Activated B cell treated with CpG ODN at 0.5 μM for 24 hours (primary cell): ENCODE data around the gene USH2A. TPM values are rescaled to one million over a fixed set of nuclear protein-coding genes. Genes with fewer than 3 reads are reported as not detected.

ENCODE experiments used
- ATAC-seq: fragments of 200-7000 bp; cut with Tn5 transposase; one replicate; pipeline ENCODE4 v1.10.0; 2021; ENCODE audit warnings: low read depth, mild to moderate bottlenecking, moderate library complexity
- CTCF ChIA-PET: fragments of 350-600 bp; sonication (Branson Sonifier 250); formaldehyde crosslinking; loops from one replicate; lab custom pipeline; 2021; ENCODE audit warnings: antibody characterized with exemption; lab: Charles Lee
- POLR2A ChIA-PET: fragments of 350-600 bp; sonication (Branson Sonifier 250); formaldehyde crosslinking; loops from one replicate; lab custom pipeline; 2021; ENCODE audit warnings: antibody characterized with exemption; lab: Charles Lee
- DNase-seq: peaks from one replicate; pipeline ENCODE4 v3.0.0; 2022
- H3K27ac Mint-ChIP-seq: one replicate; pipeline ENCODE4 v1.8.0; 2020; ENCODE audit warnings: mixed read lengths
- H3K27me3 Mint-ChIP-seq: one replicate; pipeline ENCODE4 v1.8.0; 2021; ENCODE audit warnings: mixed read lengths
- H3K36me3 Mint-ChIP-seq: one replicate; pipeline ENCODE4 v1.8.0; 2021; ENCODE audit warnings: low read depth, mixed read lengths
- H3K4me1 Mint-ChIP-seq: one replicate; pipeline ENCODE4 v1.8.0; 2021; ENCODE audit warnings: mixed read lengths
- H3K4me3 Mint-ChIP-seq: one replicate; pipeline ENCODE4 v1.8.0; 2020; ENCODE audit warnings: mild to moderate bottlenecking, mixed read lengths
- H3K9me3 Mint-ChIP-seq: one replicate; pipeline ENCODE4 v1.8.0; 2020; ENCODE audit warnings: mixed read lengths
- CTCF ChIP-seq: fragments of 200-600 bp; IDR thresholded peaks from one replicate; pipeline ENCODE4 v1.8.0; 2022; ENCODE audit warnings: antibody characterized with exemption, mild to moderate bottlenecking
- intact Hi-C: fragments of 100-400 bp; cut with micrococcal nuclease; formaldehyde crosslinking; loops from one replicate; pipeline ENCODE4 v1.15.1; 2024
- total RNA-seq: library from RNA; stranded (reverse); gene quantifications from 2 replicates; pipeline ENCODE4 v1.2.3, GENCODE V29; 2022

Gene USH2A
- total RNA-seq, 1 donor from 2014 or later, result not detected

DNA sequence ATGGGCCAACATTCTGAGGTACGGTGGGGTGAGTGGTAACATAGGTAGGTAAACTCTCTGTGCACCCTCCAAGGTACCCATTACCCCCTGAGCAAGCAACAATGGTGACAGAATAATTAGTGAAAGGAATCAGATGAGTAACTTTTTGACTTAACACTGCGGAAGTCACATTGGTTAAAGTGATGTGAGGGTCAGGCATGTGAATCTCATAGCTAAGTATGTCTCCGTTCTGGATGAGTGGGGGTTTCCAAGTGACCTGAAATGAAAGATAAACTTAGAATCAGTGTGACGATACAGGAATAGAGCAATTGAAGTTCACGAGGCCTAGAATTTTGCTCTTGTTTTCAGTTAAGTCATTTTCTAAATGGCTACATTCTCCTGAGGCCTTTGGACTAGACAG, 544.4 kb downstream of the USH2A start:
- ChIA-PET CTCF (no interaction called here), POLR2A (no interaction called here)
- H3K4me1 Mint-ChIP-seq, result no peaks in the 10 kb centered on the region
- DNase-seq (no peak), ATAC-seq (no peak)
- no peak overlapping the region for H3K4me3 Mint-ChIP-seq
- intact Hi-C loops, result no loop called here
- H3K27me3 Mint-ChIP-seq, result no peaks in the 10 kb centered on the region
- TF ChIP-seq CTCF, result no peak
- H3K9me3 Mint-ChIP-seq, result no peaks in the 10 kb centered on the region
- H3K36me3 Mint-ChIP-seq, result no peaks in the 10 kb centered on the region
- no peak overlapping the region for H3K27ac Mint-ChIP-seq

GRCh38 chr1:215878128-215878527, 545.1 kb downstream of the USH2A start:
- Mint-ChIP-seq H3K27me3 (no peaks in the 10 kb centered on the region), H3K9me3 (no peaks in the 10 kb centered on the region), H3K27ac (no peak overlapping the region), H3K36me3 (no peaks in the 10 kb centered on the region), H3K4me3 (no peak overlapping the region), H3K4me1 (no peaks in the 10 kb centered on the region)
- ATAC-seq (no peak), DNase-seq (no peak)
- intact Hi-C loops, result no loop called here
- no peak for TF ChIP-seq CTCF
- CTCF ChIA-PET, result no interaction called here
- POLR2A ChIA-PET, result no interaction called here

DNA sequence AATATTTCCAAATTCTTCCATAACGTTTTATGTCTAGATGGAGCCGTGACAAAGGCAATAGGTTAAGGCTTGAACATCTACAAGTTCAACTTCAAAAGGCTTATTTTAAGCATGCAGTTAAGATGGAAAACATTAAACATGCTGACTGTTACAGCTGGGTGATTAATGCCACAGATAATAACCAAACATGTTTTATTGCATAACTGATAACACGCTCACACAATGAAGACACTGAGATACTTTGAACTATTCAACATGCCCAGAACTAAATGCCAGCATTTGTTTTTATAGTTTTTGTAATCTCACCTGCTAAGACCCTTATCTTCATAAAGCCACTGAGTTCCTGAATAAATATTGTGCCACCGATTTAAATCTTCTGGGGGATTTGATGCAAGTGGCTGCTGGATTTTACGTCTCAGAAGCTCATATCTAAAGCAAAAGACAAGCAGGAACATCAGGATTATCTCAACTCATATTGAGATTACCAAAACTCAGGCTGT, 545.7 kb downstream of the USH2A start:
- DNase-seq, result no peak
- H3K27ac Mint-ChIP-seq, result no peak overlapping the region
- TF ChIP-seq CTCF, result no peak
- ATAC-seq, result no peak
- H3K4me1 Mint-ChIP-seq, result no peaks in the 10 kb centered on the region
- intact Hi-C loops, result no loop called here
- no peak overlapping the region for H3K4me3 Mint-ChIP-seq
- no peaks in the 10 kb centered on the region for H3K9me3 Mint-ChIP-seq
- ChIA-PET POLR2A (no interaction called here), CTCF (no interaction called here)
- no peaks in the 10 kb centered on the region for H3K27me3 Mint-ChIP-seq
- H3K36me3 Mint-ChIP-seq, result no peaks in the 10 kb centered on the region

GRCh38 chr1:215875712-215876111, 547.5 kb downstream of the USH2A start:
- Mint-ChIP-seq H3K27me3 (no peaks in the 10 kb centered on the region), H3K27ac (no peak overlapping the region), H3K36me3 (no peaks in the 10 kb centered on the region), H3K4me3 (no peak overlapping the region), H3K9me3 (no peaks in the 10 kb centered on the region), H3K4me1 (no peaks in the 10 kb centered on the region)
- TF ChIP-seq CTCF, result no peak
- ChIA-PET POLR2A (no interaction called here), CTCF (no interaction called here)
- DNase-seq, result no peak
- intact Hi-C loops, result no loop called here
- ATAC-seq, result no peak

GRCh38 chr1:215875236-215875635, 548.0 kb downstream of the USH2A start:
- Mint-ChIP-seq H3K9me3 (no peaks in the 10 kb centered on the region), H3K4me3 (no peak overlapping the region), H3K27ac (no peak overlapping the region), H3K27me3 (no peaks in the 10 kb centered on the region), H3K4me1 (no peaks in the 10 kb centered on the region), H3K36me3 (no peaks in the 10 kb centered on the region)
- ATAC-seq (no peak), DNase-seq (no peak)
- no peak for TF ChIP-seq CTCF
- intact Hi-C loops, result no loop called here
- ChIA-PET CTCF (no interaction called here), POLR2A (no interaction called here)
